ENCODE results near the gene OTUD5.
"Not testable (repeated sequence)": the region's sequence is repeated elsewhere in the genome, so short reads cannot be mapped to it uniquely, and the experiment has no call there.

Gene OTUD5

GRCh38 chrX:48891402-48892288, 65.8 kb downstream of the OTUD5 start:
- peak in 1 of 2 donors; percentile 62 for DNase-seq (ENCODE audit: extremely low read depth in 1 of 2, low read depth in 1 of 2)

- no peak for DNase-seq (ENCODE audit: extremely low read depth in 1 of 2, low read depth in 1 of 2)
Observed at GRCh38 chrX:48890934-48891401, 66.4 kb downstream of the OTUD5 start.

- DNase-seq (ENCODE audit: extremely low read depth in 1 of 2, low read depth in 1 of 2): no peak
Observed at GRCh38 chrX:48890296-48890925, 67.0 kb downstream of the OTUD5 start.

- DNase-seq (ENCODE audit: extremely low read depth in 1 of 2, low read depth in 1 of 2): not testable (repeated sequence)
Observed at GRCh38 chrX:48886586-48886985, 70.8 kb downstream of the OTUD5 start.

GRCh38 chrX:48883729-48884128, 73.7 kb downstream of the OTUD5 start:
- no peak for DNase-seq (ENCODE audit: extremely low read depth in 1 of 2, low read depth in 1 of 2)

GRCh38 chrX:48876944-48877343, 80.5 kb downstream of the OTUD5 start:
- not testable (repeated sequence) for DNase-seq (ENCODE audit: extremely low read depth in 1 of 2, low read depth in 1 of 2)

All from stimulated activated CD8-positive, alpha-beta memory T cell treated with anti-CD3 and anti-CD28 coated beads, Interleukin-7, amount 100 ng/mL, for 48 hours (primary cell).